Measurements from ENCODE around the gene ZFYVE28.

ZFYVE28 gene

DNA sequence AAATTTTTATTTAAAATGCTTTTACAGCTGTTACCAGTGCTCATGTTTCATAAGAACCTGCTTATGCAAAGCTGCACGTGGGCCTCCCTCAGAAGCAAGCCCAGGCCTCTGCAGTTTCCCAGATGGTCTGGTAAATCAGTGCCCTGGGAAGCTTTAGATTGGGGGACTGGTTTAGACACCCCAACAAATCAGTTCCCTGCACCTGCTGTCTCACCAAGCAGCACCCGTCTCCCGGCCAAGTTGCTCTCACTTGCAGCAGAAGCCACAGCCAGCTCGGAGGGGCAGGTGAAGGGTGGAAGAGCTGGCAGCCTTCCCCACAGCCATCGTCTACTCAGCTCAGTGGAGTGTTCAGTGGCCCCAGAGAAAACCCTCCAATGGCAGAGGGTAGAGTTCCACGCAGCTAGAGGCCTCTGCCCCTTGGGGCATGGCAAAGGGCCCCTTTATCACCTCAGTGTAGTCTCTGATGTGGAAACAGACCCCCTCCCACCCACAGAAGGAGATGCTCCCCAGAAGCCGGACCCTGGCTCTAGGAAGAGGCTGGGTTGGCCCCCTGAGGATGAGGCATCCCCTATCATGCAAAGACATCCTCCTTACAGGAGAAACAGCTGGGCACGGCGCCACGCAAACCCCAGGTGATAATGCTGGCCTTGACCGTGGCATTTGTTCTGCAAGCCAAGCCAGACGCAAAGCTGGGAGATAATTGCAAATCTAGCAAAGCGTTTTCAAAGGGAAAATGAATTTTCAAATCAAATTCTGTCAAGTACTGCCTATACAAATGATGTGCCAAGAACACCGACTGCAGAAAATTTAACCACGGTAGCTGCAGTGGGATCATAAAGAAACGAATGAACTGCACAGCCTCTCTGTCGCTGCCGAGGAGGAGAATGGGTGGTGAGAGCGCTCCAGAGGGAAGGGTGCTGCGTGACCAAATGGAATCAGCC, 51.9 kb downstream of the ZFYVE28 start:
- no peak for DNase-seq

DNA sequence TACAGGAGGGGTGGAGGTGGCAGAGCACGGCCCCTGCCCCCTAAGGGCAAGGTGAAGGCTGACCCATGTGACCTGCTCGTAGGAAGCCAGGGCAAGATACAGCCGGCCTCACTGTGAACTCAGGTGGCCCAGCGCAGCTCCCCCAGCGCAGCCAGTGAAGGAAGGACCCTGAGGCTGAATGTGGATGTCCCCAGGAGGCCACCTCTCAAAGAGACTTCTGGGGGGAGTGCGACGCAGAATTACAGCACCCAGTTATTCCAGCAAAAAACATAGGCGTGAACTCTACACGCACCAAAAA, 52.6 kb downstream of the ZFYVE28 start:
- DNase-seq, result no peak

DNA sequence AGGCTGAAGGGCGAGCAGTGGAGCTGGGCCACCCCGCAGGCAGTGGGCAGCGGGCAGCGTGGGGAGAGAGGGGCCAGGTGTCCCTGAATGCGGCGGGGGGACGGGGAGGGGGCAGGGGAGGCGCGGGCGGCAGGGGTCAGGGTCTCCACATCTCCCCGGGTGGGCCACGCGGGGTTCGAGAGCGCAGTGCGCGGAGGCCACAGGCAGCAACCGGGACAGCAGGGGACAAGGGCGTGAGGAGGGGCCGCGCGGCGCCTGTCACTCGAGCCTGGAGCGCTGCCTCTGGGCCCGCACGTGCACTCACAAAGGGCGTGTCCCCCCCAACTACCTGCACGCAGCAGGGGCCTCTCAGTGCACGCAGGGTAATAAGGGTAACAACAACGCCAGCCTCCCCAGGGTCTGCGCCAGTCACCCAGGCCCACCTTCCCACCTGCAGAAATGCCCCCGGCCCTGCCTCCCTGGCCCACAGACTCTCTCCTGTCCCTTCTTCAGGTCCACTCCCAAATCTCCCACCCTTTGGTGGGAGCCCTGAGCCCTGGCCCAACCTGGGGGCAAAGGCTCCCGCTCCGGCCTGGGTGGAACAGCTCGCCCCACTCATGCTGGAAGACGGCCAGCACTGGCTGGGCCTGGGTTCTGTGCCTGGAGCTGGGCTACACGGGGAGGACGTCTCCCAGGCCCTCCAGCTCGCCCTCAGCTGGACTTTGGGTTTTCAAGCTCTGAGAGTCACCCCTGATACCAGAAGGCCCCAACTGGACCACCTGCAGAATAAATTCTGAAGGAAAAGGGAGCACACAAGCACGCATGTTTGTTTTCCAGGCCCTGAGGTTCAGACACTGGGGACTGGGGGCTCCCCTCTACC, 53.2 kb downstream of the ZFYVE28 start:
- DNase-seq, result peak; percentile 13

- peak; percentile 73 for DNase-seq
Measured at GRCh38 chr4:2364654-2365053, 53.8 kb downstream of the ZFYVE28 start.

DNA sequence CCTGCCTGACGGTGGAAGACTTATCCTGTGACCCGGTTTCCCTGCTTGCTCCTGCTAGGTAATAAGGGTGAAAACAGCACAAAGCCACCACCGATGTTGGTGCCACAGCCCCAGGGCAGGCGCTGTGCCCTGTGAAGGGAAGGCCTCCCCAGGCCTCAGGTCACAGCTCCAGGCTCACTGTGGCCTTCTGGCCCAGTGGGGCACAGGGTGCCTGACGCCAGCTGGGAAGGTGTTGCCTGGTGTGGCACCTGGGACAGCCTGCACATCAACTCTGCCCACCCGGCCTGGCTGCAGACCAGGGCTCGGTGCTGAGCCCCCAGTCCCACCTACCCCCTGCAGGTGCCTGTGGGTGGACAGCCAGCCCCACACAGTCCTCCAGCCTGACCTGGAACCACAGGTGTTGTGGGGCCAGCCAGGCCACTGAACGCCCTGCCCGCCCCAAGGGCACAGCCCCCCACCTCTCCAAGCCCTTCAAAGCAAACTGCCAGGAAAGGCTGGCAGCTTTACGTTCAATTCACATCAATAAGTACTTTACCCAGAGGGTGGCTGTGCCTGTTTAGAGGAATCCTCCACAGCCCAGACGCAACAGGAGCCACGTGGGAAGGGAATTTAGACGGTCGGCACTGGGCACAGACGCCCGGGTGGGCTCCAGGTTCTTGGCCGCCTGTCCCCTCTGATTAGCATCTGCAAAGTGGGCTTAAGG, 54.3 kb downstream of the ZFYVE28 start:
- no peak for DNase-seq

- no peak for DNase-seq
Measured at GRCh38 chr4:2363056-2363721, 55.3 kb downstream of the ZFYVE28 start.

GRCh38 chr4:2362266-2363055, 56.0 kb downstream of the ZFYVE28 start:
- no peak for DNase-seq

- DNase-seq, result no peak
Measured at GRCh38 chr4:2361366-2362265, 56.8 kb downstream of the ZFYVE28 start.

- DNase-seq, result no peak
Measured at GRCh38 chr4:2360396-2360730, 58.1 kb downstream of the ZFYVE28 start.

DNA sequence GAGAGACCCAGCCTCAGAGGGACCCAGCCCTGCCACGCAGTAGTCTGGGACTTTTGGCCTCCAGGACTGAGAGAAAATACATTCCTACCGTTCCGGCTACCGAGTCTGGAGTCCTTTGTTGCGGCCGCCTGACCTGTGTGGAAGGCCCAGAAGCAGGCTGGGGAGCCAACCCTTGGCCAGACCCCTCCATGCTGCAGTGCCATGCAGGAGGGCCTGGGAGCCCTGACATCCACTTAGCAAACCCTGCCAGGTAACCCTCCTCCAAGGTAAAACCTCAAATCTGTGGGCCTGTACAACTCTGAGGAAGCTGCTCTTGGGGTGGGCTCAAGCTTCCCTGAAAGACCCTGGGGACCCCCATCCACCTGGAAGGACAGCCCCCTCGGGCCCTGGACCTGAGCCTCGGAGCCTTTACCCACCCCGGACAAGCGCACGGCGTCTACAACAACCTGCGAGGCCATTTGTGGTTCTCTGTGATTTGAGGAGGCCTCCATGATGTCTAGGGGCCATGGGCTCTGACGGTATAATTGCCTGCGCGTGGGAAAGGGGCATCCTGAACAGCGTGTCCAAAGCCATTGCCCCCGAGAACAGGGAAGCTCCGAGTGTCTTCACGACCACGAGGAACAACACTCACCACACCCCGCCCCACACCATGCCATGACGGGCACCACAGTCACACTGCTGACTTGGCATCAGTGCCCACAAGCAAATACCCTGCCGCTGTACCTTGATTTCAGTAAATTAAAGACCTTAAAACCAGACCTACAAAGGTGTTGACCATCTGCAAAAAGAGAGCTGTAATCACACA, 58.7 kb downstream of the ZFYVE28 start:
- DNase-seq, result no peak

DNA sequence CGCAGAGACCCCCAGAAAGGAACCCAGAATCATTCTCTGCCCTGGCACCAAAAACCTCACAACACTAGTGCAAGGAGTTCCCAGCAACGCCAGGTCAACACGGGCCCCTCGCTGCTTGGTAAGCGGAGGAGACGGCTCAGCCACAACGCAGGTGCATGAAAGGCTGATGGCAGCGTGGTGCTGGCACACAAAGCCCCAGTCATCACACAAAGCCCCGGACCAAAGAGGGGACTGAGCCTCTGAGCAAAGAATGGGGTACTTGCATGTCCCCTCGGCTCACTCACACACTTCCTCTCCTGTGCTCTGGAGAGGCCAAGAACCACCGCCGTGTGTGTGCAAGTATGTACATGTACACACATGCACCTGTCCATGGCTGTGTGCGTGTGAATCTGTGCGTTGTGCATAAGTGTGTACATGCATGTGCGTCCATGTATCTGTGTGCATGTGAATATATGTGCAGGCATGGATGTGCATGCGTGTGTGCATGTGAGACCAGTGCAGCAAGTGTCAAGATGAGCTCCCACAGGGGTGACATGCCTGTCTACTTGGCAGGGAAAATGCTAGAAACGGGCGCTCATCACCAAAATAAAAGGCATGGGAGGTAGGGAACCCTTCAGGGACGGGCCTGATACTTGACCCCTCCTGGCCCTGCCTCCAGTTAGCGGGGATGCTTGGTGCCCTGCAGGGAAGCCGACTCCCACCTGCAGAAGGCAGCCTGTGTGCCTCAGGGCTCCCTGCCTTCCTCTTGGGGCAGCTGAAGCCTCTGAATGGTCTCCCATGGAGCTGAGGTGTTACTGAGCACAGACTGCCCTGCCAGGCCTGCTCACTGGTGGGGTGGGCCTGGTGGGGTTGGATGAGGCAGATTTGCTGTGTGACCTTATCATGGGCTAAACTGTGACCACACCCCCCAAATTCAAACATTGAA, 60.4 kb downstream of the ZFYVE28 start:
- DNase-seq, result no peak

DNA sequence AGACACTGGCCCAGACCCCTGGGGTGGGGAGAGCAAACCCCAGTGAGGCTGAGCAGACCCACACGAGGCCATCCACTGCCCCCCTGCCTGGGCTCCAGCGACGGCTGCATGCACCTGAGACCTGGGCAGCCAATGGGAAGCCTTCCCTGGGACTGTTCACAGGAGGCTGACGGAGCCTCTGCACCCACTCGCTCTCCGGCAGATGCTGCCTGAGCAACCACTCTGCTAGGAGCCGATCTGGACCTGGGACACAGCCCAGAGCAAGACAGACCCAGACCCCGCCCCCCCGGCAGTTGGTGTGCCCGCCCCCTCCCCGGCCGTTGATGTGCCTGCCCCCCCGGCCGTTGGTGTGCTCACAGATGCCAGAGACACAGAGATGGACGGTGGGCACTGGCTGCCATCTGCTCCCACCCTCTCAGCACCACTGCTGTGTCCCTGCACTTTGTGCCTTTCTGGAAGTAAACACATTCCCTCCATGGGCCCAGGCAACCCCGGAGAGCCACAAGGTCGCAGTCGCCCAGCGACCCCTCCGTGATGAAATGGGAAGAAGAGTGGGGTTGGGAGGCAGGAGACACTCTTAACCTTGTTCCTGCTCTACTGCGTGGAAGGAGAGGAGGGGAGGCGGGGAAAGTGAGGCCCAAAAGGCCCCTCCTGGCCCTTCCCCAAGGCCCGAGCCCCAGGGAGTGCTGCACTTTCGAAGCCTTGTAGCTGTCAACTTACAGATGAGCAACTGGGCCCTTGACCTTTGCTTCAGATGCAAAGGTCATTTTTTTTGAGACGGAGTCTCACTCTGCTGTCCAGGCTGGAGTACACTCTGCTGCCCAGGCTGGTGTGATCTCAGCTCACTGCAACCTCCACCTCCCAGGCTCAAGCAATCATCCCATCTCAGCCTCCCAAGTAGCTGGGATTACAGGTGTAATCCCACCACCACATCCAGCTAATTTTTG, 62.0 kb downstream of the ZFYVE28 start:
- no peak for DNase-seq

DNA sequence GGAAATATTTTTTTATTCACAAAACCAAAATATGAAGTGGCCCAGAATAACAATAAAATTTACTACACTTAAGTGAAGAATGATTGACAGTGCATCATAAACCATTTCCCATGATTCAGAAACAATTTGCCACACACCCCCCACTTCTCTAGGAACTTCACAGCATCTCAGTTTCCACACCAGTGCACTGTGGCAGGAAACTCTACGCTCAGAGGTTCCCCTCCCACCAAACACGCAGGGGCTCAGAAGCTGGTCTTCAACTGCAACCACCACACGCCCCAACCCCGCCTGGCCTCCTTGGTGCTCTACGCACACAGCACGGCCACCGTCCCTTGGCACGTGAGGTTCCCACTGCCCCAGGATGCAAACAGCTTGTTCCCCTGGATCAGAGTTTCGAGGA, 63.7 kb downstream of the ZFYVE28 start:
- no peak for DNase-seq

DNA sequence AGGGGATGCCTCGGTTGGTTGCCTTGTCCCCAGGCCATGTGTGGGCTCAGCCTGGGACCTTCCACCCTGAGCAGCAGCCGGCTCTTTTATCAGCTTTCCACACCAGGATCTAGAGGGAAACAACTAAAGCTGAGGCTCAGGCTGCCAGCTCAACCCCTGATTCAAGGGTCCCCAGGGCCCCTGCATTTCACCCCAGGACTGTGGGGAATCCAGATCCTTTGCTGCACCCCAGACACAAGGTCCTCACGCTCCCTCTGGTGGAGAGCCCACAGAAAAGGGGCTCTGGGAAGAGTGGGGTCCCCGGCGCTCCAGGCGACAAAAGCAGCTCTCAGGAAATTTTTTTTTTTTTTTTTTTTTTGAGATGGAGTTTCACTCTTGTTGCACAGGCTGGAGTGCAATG, 64.3 kb downstream of the ZFYVE28 start:
- DNase-seq, result no peak

- no peak for DNase-seq
Measured at GRCh38 chr4:2353222-2354107, 65.0 kb downstream of the ZFYVE28 start.

DNA sequence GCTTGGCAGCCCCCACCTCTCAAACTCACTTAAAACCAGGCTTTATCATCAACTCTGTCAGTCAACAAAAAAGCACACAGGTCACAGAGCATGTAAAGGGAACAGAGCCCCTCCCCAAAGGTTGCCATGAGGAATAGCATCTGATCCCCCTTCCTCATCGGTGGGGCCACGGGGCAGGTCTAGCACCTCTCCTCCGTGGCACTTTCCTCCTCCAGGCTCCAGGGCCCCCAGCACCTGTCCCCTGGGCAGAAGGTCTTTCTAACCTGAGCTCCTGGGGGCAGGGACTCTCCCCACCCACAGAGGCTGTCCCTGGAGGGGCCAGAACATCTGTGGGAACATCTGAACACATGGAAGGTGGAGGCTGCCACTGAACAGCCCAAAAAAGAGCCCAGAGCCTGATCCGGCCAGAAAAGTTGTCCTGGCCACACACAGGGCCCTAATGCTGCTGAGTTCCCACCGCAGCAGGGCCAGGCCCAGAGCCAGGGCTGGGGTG, 65.7 kb downstream of the ZFYVE28 start:
- no peak for DNase-seq
